GM18517 (cell line): ENCODE measurements around the gene CENPC.

Source experiments
- ATAC-seq: cut with Tn5 transposase; IDR thresholded peaks from one replicate; pipeline ENCODE4 v1.9.1; 2021; ENCODE audit warnings: mild to moderate bottlenecking, moderate library complexity; ENCODE audit not compliant: unreplicated experiment

CENPC gene, protein sequence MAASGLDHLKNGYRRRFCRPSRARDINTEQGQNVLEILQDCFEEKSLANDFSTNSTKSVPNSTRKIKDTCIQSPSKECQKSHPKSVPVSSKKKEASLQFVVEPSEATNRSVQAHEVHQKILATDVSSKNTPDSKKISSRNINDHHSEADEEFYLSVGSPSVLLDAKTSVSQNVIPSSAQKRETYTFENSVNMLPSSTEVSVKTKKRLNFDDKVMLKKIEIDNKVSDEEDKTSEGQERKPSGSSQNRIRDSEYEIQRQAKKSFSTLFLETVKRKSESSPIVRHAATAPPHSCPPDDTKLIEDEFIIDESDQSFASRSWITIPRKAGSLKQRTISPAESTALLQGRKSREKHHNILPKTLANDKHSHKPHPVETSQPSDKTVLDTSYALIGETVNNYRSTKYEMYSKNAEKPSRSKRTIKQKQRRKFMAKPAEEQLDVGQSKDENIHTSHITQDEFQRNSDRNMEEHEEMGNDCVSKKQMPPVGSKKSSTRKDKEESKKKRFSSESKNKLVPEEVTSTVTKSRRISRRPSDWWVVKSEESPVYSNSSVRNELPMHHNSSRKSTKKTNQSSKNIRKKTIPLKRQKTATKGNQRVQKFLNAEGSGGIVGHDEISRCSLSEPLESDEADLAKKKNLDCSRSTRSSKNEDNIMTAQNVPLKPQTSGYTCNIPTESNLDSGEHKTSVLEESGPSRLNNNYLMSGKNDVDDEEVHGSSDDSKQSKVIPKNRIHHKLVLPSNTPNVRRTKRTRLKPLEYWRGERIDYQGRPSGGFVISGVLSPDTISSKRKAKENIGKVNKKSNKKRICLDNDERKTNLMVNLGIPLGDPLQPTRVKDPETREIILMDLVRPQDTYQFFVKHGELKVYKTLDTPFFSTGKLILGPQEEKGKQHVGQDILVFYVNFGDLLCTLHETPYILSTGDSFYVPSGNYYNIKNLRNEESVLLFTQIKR

DNA sequence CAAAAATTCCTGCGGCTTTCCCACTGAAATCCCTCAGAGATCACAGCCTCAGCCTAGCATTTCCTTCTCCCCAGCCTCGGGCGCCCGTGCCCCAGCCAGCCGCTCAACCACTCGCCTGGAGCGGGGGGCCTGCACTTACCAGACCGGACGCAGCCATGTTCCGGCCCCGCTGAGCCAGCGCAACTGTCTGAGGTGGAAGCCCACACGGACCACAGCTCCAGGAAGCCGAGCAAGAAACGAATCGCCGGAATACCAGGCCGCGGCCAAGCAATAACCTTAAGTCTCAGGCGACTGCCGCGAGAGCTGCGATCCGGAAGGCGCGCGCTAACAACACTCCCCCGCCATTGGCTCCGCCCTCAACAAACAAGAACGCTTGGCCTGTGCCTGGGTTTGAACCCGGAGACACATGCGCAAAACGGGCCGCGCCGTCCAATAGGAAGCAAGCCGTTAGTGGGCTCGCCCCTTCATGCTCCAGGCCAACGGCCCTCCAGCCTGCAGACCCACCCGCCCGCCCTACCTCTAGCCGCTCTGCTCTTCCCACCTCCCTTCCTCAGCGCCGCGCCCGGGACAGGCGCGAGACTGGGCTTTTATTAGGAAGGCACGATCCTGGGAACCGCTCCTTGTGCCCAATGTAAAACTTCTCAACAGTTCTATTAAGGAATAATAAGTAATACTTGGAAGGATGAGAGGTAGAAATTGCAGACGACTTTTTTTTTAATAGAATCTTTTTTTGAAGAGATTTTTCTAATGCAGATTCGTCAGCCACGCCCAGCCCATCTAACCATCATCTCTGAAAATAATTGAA, at the start of gene CENPC:
CENPC (minus strand) TSS at position 305 of the 805 bp plus-strand sequence; CDS start at position 157, 148 bp downstream.
- ATAC-seq, result peak; percentile 95

DNA sequence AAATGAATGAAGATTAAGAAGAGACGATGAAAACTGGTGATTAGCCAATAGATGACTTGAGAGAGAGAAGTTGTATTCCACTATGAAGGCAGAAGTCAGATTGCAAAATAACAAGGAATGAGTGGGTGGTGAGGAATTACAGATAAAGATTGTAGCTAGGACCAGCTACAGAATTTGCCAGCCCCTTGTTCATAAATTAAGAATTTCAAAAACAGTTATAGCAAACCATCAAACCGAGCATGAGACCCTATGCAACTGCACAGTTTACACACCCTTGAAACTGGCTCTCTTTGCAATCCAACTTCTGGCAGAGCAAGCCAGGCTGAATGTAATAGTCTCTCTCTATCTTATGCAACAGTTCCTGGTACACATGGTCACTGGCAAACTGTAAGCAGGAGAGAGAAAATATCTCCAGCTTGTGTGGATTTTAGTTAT, 48.5 kb upstream of the CENPC start:
- no peak for ATAC-seq

DNA sequence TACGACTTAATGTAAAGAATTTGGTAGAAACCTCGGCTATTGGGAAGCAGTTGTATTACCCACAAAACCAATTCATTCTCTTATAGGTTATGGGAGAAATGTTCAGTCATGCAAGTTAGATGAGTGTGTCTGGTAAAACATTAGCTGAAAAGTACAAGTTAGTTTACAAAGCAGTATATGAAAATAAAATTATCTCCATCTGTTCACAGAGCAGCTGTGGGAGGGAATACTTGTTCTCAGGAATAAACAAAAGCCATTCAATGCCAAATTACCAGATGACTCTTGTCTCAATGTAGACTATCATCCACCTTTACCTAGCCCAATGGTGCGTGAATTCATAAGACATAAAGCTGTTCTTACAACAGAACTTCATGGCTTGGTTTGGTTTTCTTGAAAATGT, 41.9 kb upstream of the CENPC start:
- no peak for ATAC-seq

DNA sequence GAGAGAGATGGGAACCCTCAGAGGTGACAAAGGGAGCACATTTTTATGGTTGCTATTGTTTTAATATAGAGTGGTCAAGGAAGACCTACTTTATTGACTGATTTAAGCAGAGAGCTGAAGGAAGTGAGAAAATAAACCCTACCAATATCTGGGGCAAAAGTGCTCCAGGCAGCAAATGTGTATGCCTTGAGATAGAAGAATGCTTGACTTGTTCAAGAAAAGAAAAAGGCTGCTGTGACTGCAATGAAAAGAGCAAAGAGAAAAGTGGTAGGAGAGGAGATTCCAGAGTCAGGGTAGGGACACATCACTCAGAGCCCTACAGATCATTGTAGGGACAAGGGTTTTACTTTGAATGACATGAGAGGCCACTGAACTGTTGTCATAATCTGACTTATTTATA, 39.2 kb upstream of the CENPC start:
- no peak for ATAC-seq

DNA sequence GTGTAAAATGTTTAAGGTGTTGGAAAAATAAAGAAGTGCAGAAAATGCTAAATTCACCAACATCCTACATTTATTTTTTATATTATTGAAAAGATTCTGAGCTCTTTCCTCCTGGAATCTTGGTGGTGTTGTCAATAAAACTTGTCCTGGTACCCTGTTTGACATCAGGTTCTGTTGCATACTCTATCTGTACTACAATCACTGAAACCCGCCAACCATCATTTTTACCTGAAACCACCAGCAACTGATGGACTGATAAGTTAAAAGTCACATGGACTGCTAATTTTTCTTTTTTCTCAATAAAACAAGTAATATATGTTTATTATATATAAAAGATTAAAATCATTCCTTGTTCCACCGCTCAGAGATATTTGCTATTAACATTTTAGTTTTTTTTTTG, 36.6 kb upstream of the CENPC start:
- no peak for ATAC-seq

DNA sequence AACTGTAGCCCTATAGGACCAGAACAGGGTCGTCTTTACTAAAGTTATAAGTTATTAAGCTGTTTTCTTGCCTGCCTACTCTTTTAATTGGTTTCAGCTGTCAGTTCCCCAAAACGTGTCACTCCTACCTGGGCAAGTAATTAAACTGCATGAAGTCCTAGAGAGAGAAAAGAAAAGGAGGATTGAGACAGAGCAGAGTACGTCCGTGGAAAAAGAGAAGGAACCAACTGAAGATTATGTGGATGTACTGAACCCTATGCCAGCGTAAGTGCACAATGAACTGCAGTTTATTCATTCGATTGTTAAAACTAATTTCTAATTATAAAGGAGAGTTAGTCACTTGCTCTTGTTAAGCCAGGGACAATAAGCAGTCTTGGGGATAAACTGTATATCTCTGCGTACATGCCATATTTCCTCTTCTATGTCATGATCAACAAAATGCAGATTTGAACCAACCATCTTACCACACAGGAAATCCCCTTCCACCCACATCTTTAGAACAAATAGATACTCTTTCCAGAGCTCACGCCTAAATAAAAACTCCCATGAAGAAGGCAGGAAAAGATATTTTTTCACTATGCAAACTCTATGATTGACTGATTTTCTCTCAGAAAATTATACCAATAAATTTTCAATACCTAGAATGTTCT, 36.0 kb upstream of the CENPC start:
- peak; percentile 65 for ATAC-seq

DNA sequence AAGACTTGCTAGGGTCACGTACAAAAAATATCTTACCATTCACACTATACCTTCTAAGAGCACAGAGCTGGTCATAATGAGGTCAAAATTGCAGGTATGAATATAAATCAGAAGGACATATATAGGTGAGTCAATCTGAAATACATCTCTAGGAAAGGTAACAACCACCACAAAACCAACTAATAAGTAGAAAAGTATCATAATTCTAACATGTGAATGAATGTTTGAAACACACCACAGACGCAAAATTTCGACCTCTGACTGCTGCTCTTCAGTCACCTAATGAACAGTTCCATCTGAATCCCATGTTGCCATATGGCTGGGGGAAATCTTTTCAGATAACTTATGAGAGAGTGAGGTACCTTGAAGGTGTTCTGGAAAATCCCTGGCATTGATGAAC, 35.3 kb upstream of the CENPC start:
- peak; percentile 30 for ATAC-seq

DNA sequence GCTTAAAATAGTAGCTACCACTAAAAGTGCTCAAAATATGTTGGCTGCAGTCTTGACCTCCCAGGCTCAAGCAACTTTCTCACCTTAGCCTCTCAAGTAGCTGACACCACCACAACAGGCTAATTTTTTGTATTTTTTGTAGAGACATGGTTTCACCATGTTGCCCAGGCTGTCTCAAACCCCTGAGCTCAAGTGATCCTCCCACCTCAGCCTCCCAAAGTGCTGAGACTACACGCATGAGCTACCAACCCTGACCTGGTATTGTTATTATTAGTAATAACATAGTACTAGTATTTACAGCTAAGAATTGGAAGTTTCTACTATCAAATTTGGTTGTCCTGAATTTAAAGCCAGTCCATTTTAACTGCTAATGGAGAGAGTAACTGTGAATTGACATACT, 31.2 kb upstream of the CENPC start:
- ATAC-seq, result peak; percentile 43

DNA sequence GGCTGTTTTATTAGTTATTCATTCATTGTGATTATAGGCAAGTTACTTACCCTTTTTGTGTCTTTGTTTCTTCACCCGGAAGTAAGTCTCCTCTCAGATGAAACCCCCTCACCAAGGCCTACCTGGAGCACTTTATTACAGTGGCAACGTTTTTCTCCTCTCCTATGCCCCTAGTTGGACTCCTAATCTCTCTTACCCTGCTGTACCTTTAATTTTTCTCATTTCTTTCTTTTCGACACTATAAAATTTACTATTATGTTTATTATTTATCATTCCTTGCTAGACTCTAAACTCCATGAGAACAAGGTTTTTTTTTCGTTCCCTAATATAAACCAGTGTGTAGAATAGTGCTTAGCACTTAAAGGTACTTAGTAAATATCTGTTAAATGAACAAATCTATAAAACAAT, 30.8 kb upstream of the CENPC start:
- ATAC-seq, result no peak

DNA sequence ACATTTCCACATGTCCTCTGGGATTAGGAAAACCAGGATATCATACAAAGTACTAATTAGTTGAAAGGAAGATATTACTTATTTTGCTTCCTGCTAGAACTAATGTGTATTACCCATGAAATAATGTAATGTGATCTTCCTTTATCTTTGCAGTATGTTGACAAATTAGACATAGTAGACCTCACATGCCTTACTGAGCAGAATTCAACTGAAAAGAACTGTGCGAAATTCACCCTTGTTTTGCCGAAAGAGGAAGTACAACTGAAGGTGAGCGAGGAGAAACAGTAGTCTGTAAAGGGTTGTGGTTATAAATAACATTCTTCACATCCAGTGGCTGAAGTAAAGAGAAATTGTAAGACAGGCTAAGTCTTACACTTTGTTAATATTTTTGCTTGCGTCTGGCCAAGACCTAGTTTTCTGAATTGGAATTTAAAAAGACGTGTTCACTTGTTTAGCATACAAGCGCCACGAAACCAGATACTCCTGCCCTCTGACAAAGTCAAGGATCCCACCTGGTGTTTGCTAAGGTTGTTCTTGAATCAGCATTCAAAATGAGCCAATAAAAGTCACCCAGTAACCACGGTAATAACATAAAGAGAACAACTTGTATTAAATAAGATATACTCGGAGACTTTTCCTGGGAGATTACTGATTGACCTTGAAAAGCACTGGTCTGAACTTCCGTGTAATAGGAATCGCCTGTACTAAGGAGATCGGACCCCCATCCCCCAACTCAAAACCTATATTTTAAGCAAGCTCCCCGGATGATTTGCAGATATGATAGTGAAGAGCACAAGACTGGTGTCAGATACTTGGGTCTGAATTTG, 30.1 kb upstream of the CENPC start:
- peak; percentile 94 for ATAC-seq

DNA sequence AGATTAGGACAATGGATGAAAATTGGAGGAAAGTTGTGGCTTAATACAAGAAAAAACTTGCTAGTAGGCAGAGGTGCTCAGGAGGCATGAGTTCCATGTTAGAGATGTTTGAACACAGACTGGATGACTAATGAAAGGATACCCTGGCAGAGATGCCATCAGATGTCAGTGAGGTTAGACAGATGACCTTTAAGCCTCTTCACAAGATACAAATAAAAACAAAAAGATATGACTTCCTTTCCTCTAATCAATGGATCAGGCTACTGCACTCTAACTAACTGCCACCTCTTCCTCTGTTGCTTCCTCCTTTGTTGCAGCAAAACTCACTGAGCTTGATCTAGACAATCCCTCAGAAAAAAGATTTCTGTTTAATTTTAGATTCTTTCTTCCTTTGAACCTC, 27.9 kb upstream of the CENPC start:
- no peak for ATAC-seq

DNA sequence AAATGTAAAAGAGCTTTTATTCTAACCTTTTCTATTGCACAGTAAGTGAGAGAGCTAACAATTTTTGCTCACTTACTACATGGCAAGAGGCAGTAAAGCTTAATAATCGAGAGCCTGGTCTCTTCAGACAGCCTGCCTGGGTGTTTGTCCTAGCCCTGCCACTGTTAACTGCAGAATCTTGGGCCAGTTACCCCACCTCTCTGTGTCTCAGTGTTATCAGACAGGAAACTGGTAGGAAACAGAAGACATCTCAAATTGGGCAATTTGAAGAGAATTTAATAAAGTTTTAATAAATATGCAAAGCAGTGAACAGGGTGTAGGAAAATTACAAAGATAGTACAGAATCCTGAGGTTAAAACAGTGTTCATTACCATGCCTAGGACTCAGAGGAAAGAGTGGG, 26.7 kb upstream of the CENPC start:
- no peak for ATAC-seq

DNA sequence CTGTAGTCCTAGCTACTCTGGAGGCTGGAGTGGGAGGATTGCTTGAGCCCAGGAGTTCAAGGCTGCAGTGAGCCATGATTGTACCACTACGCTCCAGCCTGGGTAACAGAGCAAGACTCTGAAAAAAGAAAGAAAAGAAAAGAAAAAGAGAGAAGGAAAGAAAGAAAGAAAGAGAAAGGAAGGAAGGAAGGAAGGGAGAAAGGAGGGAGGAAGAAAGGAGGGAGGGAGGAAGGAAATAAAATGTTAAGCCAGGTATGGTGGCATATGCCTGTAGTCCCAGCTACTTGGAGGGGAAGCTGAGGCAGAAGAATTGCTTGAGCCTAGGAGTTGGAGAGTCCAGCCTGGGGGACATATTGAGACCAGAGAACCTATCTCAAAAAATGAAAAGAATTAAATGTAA, 25.2 kb upstream of the CENPC start:
- ATAC-seq, result no peak

DNA sequence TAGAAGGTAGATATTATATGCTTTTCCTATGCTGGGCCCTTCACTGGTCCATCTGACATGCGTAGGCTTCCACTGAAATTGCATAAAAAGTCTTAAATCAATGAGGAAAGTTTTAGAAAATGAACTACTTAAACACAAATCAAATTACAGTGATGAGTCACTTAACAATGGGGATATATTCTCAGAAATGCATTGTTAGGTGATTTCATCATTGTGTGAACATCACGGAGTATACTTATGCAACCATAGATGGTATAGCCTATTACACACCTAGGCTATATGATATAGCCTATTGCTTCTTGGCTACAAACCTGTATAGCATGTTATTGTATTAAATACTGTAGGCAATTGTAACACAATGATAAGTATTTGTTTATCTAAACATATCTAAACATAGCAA, 23.5 kb upstream of the CENPC start:
- no peak for ATAC-seq

DNA sequence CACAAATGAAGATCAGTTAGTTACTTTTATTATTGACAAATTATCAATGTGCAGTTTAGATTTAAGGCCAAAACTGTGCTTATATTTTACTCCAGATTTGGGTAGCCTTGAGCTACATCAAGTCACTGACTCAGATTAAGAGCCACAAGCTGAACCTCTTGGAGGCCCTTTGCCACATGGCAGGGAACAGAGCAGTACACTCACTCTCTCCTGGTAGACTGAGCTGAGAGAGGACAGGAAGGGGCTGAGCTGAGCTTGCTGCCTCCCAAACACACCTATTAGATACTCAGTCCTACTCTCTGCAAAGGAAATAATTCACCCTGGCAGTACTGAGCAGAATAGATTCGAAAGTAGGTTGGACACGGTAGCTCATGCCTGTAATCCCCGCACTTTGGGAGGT, 21.0 kb upstream of the CENPC start:
- ATAC-seq, result no peak

DNA sequence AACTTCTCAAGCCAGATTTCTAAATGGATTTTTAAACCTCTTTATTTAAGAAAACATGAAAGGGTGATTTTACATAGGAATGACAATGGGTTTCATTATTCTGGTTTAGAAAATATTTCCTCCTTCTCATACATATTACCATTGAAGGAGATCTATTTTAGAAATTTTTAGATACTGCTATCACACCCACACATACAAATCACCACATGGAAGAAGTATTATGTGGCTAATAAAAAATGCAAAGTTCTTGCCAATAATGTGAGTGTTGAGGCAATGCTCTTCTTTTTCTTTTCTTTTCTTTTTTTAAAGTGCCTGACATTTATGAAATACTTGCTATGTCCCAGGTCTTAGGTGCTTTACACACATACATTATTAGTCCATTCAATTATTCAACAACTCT, 20.0 kb upstream of the CENPC start:
- ATAC-seq, result no peak

DNA sequence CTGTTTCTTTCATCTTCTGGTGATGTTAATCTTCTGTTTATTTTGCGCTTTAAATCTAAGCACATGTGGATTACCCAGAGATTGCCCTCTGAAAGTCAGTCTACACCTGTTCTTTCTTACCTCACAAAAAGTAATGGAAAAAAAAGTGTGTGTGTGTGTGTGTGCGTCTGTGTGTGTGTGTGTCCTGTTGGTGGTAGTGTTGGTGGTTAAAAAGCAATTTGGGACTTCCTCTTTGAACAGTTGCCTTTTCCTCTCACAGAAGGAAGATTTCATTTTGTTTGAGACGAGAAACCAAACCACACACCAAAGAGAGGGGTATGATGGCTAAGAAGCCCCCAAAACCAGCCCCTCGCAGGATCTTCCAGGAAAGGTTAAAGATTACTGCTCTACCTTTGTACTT, 13.2 kb upstream of the CENPC start, which contains the start of gene STAP1:
STAP1 (plus strand) TSS at position 235 of the 400 bp plus-strand sequence; CDS start at position 318, 83 bp downstream.
- ATAC-seq, result peak; percentile 75

DNA sequence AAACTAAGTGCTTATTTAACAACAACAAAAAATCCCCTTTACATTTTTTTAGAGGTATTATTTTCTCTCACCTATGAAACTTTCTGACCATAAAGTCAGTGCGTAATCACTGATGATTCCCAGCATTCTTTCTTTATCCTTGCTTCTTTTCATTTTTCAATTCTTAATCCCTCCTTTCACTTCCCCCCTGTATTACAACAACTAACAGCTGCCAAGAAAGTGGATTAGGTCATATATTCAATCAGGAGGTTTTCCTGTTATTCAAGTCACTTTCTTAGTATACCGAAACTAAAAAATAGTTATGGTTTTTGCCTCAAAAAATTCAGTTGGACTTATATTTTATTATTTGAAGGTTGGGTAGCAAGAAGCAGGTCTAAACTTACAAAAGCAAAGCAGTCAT, 11.1 kb upstream of the CENPC start:
- ATAC-seq, result no peak

DNA sequence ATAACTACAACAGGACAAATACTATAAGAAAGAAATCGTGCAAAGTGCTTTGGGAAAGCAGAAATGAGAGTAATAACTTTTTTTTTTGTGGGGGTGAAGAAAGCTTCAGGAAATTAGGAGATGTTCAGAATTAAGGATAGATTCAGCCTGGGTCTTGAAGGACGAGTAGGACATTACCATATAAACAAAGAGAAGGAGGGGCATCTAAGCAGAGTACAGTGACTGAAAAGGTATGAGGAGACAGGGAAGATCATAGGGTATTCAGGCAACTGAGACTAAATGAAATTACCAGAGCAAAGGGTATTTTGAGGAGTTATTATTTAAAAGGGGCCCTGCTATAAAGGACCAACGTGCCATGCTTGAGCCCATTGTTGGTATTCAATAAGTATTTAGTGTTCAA, 10.1 kb upstream of the CENPC start:
- ATAC-seq, result no peak

DNA sequence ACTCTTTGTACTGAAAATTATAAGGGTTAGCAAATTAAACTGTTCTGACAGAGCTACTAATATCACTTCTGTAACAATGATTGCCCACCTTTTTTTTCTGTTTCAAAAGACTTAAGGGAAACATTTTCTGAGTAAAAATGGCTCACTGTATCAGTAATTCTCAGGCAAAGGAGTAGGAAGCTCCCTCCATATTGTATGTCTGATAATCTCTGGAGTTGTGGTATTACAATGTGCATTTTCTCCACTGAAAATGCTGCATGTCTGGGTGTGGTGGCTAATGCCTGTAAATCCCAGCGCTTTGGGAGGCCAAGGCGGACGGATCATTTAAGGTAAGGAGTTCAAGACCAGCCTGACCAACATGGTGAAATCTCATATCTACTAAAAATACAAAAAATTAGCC, 8.8 kb upstream of the CENPC start:
- ATAC-seq, result no peak
